Measurements from ENCODE around the gene SPG11.
"Not testable (repeated sequence)": the region's sequence is repeated elsewhere in the genome, so short reads cannot be mapped to it uniquely, and the experiment has no call there.

The SPG11 gene

DNA sequence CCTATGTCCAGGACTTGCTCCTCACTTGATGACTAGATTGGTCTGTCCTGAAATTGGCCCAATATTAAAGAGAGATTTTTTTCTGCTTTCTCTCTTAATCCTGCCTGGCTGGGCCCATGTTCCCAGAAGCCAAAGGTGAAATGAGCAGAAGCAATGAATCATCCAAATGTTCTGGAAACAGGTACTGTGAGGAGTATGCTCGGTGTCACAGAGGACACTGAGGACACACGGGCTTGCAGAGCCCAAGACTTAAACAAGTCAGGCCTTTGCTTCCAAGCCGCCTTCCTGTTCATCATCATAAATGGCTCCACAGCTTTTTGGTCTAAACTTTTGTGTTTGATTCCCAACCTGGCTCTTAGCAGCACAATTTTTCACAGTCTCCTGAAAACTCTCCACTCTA, 95.1 kb downstream of the SPG11 start:
- DNase-seq (ENCODE audit: low read depth in 2 of 2) = no peak
- TF ChIP-seq, protein P1, sequence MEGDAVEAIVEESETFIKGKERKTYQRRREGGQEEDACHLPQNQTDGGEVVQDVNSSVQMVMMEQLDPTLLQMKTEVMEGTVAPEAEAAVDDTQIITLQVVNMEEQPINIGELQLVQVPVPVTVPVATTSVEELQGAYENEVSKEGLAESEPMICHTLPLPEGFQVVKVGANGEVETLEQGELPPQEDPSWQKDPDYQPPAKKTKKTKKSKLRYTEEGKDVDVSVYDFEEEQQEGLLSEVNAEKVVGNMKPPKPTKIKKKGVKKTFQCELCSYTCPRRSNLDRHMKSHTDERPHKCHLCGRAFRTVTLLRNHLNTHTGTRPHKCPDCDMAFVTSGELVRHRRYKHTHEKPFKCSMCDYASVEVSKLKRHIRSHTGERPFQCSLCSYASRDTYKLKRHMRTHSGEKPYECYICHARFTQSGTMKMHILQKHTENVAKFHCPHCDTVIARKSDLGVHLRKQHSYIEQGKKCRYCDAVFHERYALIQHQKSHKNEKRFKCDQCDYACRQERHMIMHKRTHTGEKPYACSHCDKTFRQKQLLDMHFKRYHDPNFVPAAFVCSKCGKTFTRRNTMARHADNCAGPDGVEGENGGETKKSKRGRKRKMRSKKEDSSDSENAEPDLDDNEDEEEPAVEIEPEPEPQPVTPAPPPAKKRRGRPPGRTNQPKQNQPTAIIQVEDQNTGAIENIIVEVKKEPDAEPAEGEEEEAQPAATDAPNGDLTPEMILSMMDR (IDR thresholded peaks at IDR 0.05; ENCODE audit: low read depth, low read length) = no peak

DNA sequence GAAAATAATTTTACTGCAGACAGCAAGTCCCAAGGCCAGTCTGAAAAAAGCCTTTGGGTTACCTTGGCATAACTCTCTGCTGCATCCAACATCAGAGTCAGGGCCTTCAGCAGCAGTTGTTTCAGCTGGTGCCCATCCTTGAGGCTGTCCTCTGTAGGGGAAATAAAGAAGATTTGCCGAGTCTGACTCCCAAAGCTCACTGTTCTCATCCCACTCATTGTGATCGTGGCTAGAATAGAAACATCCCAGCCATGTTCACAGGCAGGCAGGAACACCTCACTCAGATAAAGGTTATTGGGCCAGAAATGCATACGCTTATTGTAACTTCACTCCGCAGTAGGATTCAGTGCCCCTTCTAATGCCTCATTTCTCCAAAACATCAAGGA, 97.3 kb downstream of the SPG11 start:
- TF ChIP-seq, protein P1 (IDR thresholded peaks at IDR 0.05; ENCODE audit: low read depth, low read length) = no peak
- H3K4me3 ChIP-seq (replicated peaks in 1 of 2; ENCODE audit: low read depth in 2 of 2, low read length in 2 of 2) = no peak overlapping the region
- DNase-seq (ENCODE audit: low read depth in 2 of 2) = no peak

More for the DNA sequence above, 95.1 kb downstream of the SPG11 start:
- H3K4me3 ChIP-seq (replicated peaks in 1 of 2; ENCODE audit: low read depth in 2 of 2, low read length in 2 of 2) = no peak overlapping the region

DNA sequence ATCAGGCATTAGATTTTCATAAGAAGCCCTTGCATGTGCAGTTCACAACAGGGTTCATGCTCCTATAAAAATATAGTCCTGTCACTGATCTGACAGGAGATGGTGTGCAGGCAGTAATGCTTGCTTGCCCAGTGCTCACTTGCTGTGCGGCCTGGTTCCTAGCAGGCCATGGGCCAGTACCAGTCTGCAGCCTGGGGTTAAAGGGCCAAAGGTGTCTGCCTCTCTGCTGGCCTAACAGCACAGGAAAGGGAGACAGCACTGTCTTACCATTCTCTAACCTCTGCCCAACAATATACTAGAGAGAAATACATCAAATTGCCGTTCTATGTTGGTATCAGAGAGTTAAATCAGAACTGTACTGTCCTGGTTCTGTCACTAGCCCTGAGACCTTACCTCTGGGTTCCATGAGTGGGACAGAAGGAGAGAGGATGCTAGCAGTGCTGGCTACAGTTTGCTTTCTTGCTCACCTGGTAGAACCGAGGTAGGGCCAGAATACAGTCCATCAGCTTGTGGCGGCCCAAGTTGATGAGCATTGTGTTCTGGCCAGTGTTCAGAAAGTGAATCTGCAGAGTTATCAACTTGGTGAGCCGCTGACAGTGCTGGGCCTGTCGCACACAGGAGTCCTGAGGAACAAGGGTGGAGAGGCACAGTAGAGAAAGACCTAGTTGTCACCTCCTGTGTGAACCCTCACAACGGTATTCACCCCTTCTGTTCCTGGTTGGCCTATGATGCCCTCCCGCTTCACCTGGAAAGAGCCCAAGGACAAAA, 97.9 kb downstream of the SPG11 start:
- TF ChIP-seq, protein P1 (IDR thresholded peaks at IDR 0.05; ENCODE audit: low read depth, low read length) = no peak
- no peak overlapping the region for H3K4me3 ChIP-seq (replicated peaks in 1 of 2; ENCODE audit: low read depth in 2 of 2, low read length in 2 of 2)
- DNase-seq (ENCODE audit: low read depth in 2 of 2) = no peak

DNA sequence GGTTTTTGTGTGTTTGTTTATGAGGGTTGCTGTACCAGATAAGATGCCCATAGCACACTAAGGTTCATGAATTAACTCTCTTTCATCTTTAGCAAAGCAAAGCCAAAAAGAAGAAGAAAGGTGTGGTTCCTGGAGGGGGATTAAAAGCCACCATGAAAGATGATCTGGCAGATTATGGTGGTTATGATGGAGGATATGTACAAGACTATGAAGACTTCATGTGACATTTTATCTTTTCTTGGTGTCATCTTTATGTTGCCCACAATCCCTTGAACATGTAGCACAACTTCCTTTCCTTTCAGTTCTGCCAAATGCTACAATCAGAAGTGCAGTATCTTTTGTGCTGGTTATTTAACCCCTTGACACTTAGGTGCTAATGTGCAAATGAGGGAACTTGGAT, 102.5 kb downstream of the SPG11 start:
- not testable (repeated sequence) for DNase-seq (ENCODE audit: low read depth in 2 of 2); H3K4me3 ChIP-seq (replicated peaks in 1 of 2; ENCODE audit: low read depth in 2 of 2, low read length in 2 of 2)

DNA sequence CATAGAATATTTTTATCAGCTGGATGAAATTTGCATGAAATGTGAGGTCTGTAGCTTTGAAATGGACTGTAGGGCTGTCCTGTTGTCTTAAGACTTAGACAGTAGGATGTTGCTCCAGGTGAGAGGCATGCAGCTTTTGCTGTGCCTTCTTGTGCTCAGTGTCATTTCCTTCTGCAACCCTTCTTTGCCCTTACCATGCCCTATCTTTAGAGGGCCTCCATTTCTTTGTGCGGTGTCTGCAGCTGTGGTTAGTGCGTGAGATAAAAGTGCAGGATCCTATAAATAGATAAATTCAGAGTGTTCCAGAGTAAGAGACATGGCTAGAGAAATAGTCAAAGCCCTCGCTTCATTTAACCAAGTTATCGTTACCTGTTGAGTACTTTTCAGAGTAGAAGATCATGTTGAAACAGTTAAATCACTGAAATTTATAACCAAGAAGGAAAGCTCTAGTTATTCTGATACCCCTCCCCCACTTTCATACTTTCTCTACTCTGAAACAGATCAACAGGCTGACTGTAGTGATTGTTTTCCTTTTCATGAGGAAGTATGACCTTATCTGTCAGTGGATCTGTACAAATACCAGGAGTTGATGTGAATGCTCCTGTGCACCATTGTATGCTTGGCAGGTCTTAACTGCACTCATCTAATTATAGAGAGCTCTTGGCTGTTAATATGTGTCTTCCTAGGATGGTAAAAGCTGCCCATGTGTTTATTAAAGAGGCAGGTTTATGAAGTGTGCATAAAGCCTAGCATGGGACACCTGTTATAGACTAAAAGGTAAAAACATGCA, 108.3 kb downstream of the SPG11 start:
- DNase-seq (ENCODE audit: low read depth in 2 of 2) = no peak
- H3K4me3 ChIP-seq (replicated peaks in 1 of 2; ENCODE audit: low read depth in 2 of 2, low read length in 2 of 2) = no peak overlapping the region
- TF ChIP-seq, protein P1 (IDR thresholded peaks at IDR 0.05; ENCODE audit: low read depth, low read length) = no peak

DNA sequence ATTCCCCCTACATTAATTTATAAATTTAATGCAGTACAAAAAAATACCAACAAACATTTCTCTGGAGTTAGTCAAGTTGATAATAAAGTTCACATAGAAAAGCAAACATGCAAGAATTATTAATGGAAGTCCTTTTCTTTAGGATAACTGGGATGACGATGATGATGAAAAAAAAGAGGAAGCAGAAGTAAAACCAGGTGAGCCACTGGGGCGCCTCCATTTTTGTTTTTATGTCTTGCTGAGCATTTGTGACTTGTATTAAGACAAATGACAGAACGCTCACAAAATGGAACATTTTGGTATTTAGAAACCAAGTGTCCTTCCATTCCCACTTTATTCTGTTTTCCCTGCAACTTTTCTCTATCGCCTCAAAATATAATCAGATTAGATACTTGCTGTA, 112.7 kb downstream of the SPG11 start:
- TF ChIP-seq, protein P1 (IDR thresholded peaks at IDR 0.05; ENCODE audit: low read depth, low read length) = no peak
- no peak overlapping the region for H3K4me3 ChIP-seq (replicated peaks in 1 of 2; ENCODE audit: low read depth in 2 of 2, low read length in 2 of 2)
- DNase-seq (ENCODE audit: low read depth in 2 of 2) = no peak

DNA sequence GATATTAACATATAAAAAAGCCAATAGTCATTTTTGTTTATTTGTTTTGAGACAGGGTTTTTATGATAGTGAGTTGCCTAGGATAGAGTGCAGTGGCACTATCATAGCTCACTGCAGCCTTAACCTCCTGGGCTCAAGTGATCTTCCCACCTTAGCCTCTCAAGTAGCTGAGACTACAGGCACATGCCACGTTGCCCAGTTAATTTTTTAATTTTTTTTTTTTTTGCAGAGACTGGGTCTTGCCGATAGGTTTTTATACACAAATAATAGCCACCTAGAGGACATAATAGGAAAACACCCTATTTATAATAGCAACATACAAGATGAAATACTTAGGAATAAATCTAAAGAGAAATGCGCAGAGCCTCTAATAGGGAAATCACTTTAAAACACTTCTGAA, 113.2 kb downstream of the SPG11 start:
- TF ChIP-seq, protein P1 (IDR thresholded peaks at IDR 0.05; ENCODE audit: low read depth, low read length) = peak; percentile 31
- no peak overlapping the region for H3K4me3 ChIP-seq (replicated peaks in 1 of 2; ENCODE audit: low read depth in 2 of 2, low read length in 2 of 2)
- peak; percentile 64 to 72 for DNase-seq (ENCODE audit: low read depth in 2 of 2)

DNA sequence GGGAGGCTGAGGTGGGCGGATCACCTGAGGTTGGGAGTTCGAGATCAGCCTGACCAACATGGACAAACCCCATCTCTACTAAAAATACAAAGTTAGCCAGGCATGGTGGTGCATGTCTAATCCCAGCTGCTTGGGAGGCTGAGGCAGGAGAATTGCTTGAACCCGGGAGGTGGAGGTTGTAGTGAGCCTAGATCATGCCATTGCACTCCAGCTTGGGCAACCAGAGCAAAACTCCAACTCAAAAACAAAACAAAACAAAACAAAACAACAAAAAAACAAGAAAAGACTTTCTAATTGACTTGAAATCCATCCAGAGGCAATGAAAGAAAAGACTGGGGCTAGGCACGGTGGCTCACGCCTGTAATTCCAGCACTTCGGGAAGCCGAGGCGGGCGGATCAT, 114.3 kb downstream of the SPG11 start:
- not testable (repeated sequence) for DNase-seq (ENCODE audit: low read depth in 2 of 2); H3K4me3 ChIP-seq (replicated peaks in 1 of 2; ENCODE audit: low read depth in 2 of 2, low read length in 2 of 2)
